ENCODE results near the gene GFER. TPM values are rescaled to one million over a fixed set of nuclear protein-coding genes. Genes with fewer than 3 reads are reported as not detected.

The GFER gene
- total RNA-seq, 1 experiment from 2014 or later = 57.3 TPM

DNA sequence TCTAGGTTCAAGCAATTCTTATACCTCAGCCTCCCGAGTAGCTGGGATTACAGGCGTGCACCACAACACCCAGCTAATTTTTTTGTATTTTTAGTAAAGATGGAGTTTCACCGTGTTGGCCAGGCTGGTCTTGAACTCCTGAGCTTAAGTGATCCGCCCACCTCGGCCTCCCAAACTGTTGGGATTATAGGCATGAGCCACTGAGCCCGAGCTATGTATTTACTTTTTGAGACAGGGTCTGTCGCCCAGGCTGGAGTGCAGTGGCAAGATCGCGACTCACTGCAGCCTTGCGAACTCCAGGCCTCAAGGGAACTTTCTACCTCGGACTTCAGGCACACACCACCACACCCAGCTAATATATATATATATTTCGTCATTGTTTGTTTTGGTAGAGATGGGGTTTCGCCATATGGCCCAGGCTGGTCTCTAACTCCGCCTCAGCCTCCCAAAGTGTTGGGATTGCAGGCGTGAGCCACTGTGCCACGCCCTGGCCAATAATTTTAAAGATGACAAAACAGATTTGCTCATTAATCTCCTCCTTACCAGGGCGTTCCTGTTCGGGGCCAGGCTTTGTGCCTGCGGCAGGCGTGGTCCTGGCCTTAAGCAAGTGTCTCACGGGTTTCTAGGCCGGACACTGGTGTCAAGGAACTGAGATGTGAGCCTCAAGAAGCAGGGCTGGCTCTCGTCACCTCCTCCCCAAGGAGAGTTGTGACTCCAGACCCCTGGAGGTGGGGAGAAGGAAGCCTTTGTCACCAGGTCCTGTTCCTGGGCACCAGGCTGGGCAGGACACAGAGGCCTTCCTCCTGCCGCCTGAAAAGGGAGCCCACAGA lies 31.3 kb downstream of the GFER start:
- H3K27me3 Mint-ChIP-seq (ENCODE audit: insufficient read depth, unreplicated experiment) = no peaks in the 10 kb centered on the region
- no peaks in the 10 kb centered on the region for H3K36me3 Mint-ChIP-seq (ENCODE audit: insufficient read depth, unreplicated experiment)
- no TSS peak for BruUV-seq (replicated peaks)
- peak; percentile 74 to 81 for DNase-seq
- H3K9me3 ChIP-seq = no peaks in the 10 kb centered on the region
- H3K4me3 ChIP-seq (ENCODE audit: low read depth, low read length) = no peak overlapping the region
- intact Hi-C loops (cut with micrococcal nuclease; ENCODE audit: unreplicated experiment) = no loop called here
- TF ChIP-seq, protein P1, sequence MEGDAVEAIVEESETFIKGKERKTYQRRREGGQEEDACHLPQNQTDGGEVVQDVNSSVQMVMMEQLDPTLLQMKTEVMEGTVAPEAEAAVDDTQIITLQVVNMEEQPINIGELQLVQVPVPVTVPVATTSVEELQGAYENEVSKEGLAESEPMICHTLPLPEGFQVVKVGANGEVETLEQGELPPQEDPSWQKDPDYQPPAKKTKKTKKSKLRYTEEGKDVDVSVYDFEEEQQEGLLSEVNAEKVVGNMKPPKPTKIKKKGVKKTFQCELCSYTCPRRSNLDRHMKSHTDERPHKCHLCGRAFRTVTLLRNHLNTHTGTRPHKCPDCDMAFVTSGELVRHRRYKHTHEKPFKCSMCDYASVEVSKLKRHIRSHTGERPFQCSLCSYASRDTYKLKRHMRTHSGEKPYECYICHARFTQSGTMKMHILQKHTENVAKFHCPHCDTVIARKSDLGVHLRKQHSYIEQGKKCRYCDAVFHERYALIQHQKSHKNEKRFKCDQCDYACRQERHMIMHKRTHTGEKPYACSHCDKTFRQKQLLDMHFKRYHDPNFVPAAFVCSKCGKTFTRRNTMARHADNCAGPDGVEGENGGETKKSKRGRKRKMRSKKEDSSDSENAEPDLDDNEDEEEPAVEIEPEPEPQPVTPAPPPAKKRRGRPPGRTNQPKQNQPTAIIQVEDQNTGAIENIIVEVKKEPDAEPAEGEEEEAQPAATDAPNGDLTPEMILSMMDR (IDR thresholded peaks at IDR 0.05; ENCODE audit: insufficient read depth in 1 of 2, low read depth in 1 of 2, low read length in 1 of 2, severe bottlenecking in 1 of 2, unreplicated experiment in 1 of 2) = no peak
- H3K36me3 ChIP-seq (ENCODE audit: control insufficient read depth, insufficient read depth, low read length) = no peaks in the 10 kb centered on the region
- ChIA-PET POLR2A (interaction anchor here (0.5 kb wide), 1 partner anchor 398 kb away, joined by 6 read pairs; no protein-coding TSS in a partner anchor), CTCF (interaction anchor here (1.2 kb wide), 1 partner anchor 140 kb away, joined by 3 read pairs; the partner anchor contains the start of gene TRAF7)
- peak overlapping the region; percentile 48 for H3K27ac Mint-ChIP-seq (ENCODE audit: unreplicated experiment)
- no peaks in the 10 kb centered on the region for H3K9me3 Mint-ChIP-seq (ENCODE audit: unreplicated experiment)
- H3K27me3 ChIP-seq (replicated peaks; ENCODE audit: control insufficient read depth, insufficient read depth, low read length) = no peaks in the 10 kb centered on the region
- peaks cover 11% of the 10 kb centered on the region for H3K4me1 ChIP-seq
- H3K4me3 Mint-ChIP-seq (ENCODE audit: unreplicated experiment) = no peak overlapping the region
- no peaks in the 10 kb centered on the region for H3K4me1 Mint-ChIP-seq (ENCODE audit: low read depth, unreplicated experiment)

DNA sequence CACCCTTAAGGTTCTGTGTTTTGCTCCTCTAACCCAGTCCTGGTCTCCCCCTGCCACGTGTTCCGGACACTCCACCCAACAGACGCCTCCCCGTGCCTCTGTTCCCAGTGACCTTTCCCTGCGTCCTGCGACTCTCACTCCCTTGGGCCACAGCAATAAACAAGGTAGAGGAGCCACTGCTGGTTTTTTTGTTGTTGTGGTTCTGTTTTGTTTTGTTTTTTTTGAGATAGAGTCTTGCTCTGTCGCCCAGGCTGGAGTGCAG lies 31.9 kb downstream of the GFER start:
- Mint-ChIP-seq H3K27me3 (ENCODE audit: insufficient read depth, unreplicated experiment) (no peaks in the 10 kb centered on the region), H3K4me1 (ENCODE audit: low read depth, unreplicated experiment) (no peaks in the 10 kb centered on the region), H3K27ac (ENCODE audit: unreplicated experiment) (peak overlapping the region; percentile 48), H3K4me3 (ENCODE audit: unreplicated experiment) (no peak overlapping the region), H3K36me3 (ENCODE audit: insufficient read depth, unreplicated experiment) (no peaks in the 10 kb centered on the region), H3K9me3 (ENCODE audit: unreplicated experiment) (no peaks in the 10 kb centered on the region)
- intact Hi-C loops (cut with micrococcal nuclease; ENCODE audit: unreplicated experiment) = no loop called here
- H3K4me1 ChIP-seq = peaks cover 11% of the 10 kb centered on the region
- TF ChIP-seq, protein P1 (IDR thresholded peaks at IDR 0.05; ENCODE audit: insufficient read depth in 1 of 2, low read depth in 1 of 2, low read length in 1 of 2, severe bottlenecking in 1 of 2, unreplicated experiment in 1 of 2) = no peak
- H3K36me3 ChIP-seq (ENCODE audit: control insufficient read depth, insufficient read depth, low read length) = no peaks in the 10 kb centered on the region
- BruUV-seq (replicated peaks) = TSS peak; percentile 67
- CTCF ChIA-PET = interaction anchor here (1.2 kb wide), 1 partner anchor 140 kb away, joined by 3 read pairs; the partner anchor contains the start of gene TRAF7
- H3K9me3 ChIP-seq = no peaks in the 10 kb centered on the region
- H3K4me3 ChIP-seq (ENCODE audit: low read depth, low read length) = no peak overlapping the region
- POLR2A ChIA-PET = no interaction called here
- DNase-seq = no peak
- no peaks in the 10 kb centered on the region for H3K27me3 ChIP-seq (replicated peaks; ENCODE audit: control insufficient read depth, insufficient read depth, low read length)

DNA sequence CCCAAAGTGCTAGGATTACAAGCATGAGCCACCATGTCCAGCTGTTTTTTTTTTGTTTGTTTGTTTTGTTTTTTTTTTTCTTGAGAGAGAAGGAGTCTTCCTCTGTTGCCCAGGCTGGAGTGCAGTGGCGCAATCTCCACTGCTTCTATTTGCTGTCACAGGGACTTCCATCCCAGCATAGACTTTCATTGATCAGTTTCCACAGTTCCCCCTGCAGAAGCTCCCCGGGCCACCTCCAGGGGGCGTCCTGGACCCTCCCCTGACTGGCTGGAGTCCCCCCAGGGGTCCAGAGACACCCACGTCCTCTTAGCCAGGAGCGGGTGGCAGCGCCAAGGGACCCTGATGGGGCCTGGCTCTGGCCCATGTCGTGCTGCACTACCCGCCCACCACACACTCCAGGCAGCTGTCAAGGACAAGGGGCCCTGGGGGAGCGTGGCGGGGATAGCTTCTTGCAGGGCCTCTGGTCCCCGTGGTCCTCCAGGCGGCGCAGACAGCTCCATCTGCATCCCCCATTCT lies 32.5 kb downstream of the GFER start:
- intact Hi-C loops (cut with micrococcal nuclease; ENCODE audit: unreplicated experiment) = no loop called here
- CTCF ChIA-PET = interaction anchor here (1.2 kb wide), 1 partner anchor 139 kb away, joined by 3 read pairs; the partner anchor contains the start of gene TRAF7
- Histone ChIP-seq H3K36me3 (ENCODE audit: control insufficient read depth, insufficient read depth, low read length) (no peaks in the 10 kb centered on the region), H3K27me3 (replicated peaks; ENCODE audit: control insufficient read depth, insufficient read depth, low read length) (no peaks in the 10 kb centered on the region), H3K4me3 (ENCODE audit: low read depth, low read length) (no peak overlapping the region), H3K4me1 (peaks cover 11% of the 10 kb centered on the region), H3K9me3 (no peaks in the 10 kb centered on the region)
- no peak overlapping the region for H3K27ac Mint-ChIP-seq (ENCODE audit: unreplicated experiment)
- POLR2A ChIA-PET = no interaction called here
- H3K4me3 Mint-ChIP-seq (ENCODE audit: unreplicated experiment) = no peak overlapping the region
- no peaks in the 10 kb centered on the region for H3K27me3 Mint-ChIP-seq (ENCODE audit: insufficient read depth, unreplicated experiment)
- TF ChIP-seq, protein P1 (IDR thresholded peaks at IDR 0.05; ENCODE audit: insufficient read depth in 1 of 2, low read depth in 1 of 2, low read length in 1 of 2, severe bottlenecking in 1 of 2, unreplicated experiment in 1 of 2) = peak in 1 of 2 experiments; percentile 20
- no peaks in the 10 kb centered on the region for H3K4me1 Mint-ChIP-seq (ENCODE audit: low read depth, unreplicated experiment)
- BruUV-seq (replicated peaks) = no TSS peak
- DNase-seq = peak in 1 of 2 experiments; percentile 26
- H3K36me3 Mint-ChIP-seq (ENCODE audit: insufficient read depth, unreplicated experiment) = no peaks in the 10 kb centered on the region
- no peaks in the 10 kb centered on the region for H3K9me3 Mint-ChIP-seq (ENCODE audit: unreplicated experiment)

Data from Caco-2 (cell line).